ENCODE measurements around the gene GFPT1. TPM values are rescaled to one million over a fixed set of nuclear protein-coding genes. Genes with fewer than 3 reads are reported as not detected.

Gene GFPT1
- total RNA-seq, 4 donors from 2014 or later = 24.3 to 90.5 (median 39.5) TPM

GRCh38 chr2:69311024-69311416 is 76.0 kb downstream of the GFPT1 start:
- peaks cover 0 to 7% of the 10 kb centered on the region in 2 donors for H3K4me1 ChIP-seq
- DNase-seq = no peak
- intact Hi-C loops (cut with DNase I; ENCODE audit: low total_unique reads) = no loop called here
- H3K9me3 ChIP-seq = no peaks in the 10 kb centered on the region
- no peaks in the 10 kb centered on the region for H3K27me3 ChIP-seq
- TF ChIP-seq POLR2A (IDR thresholded peaks at IDR 0.05) = no peak
- H3K36me3 ChIP-seq = no peaks in the 10 kb centered on the region
- H3K4me3 ChIP-seq = no peak overlapping the region
- peak overlapping the region; percentile 89 to 97 for H3K27ac ChIP-seq

DNA sequence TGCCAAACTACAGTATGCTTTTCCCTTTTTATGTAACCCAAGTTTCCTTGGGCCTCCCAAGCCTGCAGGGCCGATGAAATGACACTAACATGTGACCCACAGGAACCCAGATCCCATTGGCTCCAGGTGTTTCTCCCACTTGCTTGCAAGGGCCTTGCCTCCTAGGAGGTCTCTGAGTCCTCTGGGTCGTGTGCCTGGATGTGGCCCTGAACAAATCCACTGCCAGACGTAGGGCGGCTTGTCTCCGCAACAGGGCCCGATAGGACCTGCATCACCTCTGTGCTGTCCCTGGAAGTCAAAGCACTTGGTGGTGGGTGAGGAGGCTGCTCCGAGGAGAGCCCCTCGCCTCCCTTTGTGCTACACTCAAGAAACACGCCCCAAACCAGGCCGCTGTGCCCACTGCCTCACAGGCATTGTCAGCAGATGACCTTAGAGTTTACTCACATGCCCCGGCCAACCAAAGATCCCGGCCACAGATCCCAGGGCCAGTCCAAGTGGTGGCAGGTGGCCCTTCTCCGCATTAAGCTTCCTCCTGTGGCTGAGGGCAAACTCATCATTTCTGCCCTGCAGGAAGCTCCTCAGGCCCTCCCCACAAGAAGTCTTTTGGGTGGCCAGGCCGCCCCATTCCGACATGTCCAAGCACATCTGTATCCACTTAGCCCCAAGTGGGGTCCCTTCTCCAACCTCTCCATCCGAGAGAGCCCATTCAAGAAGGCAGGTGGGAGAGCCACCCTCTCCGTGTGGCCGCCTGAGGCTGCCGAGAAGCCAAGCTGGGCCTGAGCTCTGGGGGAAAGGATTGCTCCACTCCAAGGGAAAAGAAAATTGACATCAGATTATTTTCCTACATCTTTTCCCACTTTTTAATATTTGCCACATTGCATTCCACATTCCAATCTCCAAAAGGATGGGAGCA is 76.7 kb downstream of the GFPT1 start:
- H3K27ac ChIP-seq = peak overlapping the region; percentile 89 to 97
- peak in 1 of 2 donors; percentile 40 for DNase-seq
- no peaks in the 10 kb centered on the region for H3K27me3 ChIP-seq
- intact Hi-C loops (cut with DNase I; ENCODE audit: low total_unique reads) = no loop called here
- H3K4me1 ChIP-seq = peaks cover 0 to 7% of the 10 kb centered on the region in 2 donors
- H3K36me3 ChIP-seq = no peaks in the 10 kb centered on the region
- H3K4me3 ChIP-seq = no peak overlapping the region
- H3K9me3 ChIP-seq = no peaks in the 10 kb centered on the region
- TF ChIP-seq POLR2A (IDR thresholded peaks at IDR 0.05) = no peak
- TF ChIP-seq, protein P1, sequence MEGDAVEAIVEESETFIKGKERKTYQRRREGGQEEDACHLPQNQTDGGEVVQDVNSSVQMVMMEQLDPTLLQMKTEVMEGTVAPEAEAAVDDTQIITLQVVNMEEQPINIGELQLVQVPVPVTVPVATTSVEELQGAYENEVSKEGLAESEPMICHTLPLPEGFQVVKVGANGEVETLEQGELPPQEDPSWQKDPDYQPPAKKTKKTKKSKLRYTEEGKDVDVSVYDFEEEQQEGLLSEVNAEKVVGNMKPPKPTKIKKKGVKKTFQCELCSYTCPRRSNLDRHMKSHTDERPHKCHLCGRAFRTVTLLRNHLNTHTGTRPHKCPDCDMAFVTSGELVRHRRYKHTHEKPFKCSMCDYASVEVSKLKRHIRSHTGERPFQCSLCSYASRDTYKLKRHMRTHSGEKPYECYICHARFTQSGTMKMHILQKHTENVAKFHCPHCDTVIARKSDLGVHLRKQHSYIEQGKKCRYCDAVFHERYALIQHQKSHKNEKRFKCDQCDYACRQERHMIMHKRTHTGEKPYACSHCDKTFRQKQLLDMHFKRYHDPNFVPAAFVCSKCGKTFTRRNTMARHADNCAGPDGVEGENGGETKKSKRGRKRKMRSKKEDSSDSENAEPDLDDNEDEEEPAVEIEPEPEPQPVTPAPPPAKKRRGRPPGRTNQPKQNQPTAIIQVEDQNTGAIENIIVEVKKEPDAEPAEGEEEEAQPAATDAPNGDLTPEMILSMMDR (IDR thresholded peaks at IDR 0.05) = no peak

DNA sequence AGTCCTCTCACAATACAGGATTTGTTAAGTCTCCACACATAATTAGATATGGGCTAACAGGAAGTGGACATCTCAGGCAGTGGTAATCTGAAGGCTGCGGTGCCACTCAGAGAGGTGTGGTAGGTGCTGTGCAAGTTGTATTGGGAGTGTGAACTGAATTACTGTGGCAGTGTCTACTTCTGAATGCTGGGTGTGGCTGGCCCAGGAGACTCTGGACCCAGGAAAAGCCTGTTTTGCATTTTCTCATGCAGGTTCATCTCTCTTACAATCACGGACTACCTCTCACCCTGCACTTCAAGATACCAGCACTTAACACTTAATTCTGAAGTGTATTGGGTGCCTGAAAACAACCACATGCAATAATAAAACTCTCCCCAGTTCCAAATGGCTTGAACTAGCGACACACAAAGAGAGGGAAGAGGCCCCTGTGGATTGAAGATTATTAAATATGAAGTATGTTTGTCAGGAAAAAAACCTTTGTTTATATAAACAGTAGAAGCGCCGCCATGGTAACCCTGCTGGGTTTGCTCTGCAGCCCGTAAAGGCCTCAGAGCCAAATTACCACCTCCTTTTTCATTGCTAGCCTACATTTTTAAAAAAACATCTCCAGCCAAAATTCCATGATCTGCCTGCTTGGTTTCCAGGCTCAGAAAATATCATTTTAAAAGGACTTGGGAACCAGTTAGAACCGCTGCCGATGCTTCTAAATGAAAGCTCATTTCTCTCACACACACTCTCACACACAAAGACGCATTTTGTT is 77.5 kb downstream of the GFPT1 start:
- H3K4me1 ChIP-seq = peaks cover 0 to 7% of the 10 kb centered on the region in 2 donors
- peak overlapping the region; percentile 89 to 97 for H3K27ac ChIP-seq
- no peak overlapping the region for H3K4me3 ChIP-seq
- no peaks in the 10 kb centered on the region for H3K27me3 ChIP-seq
- H3K9me3 ChIP-seq = no peaks in the 10 kb centered on the region
- DNase-seq = peak; percentile 72
- intact Hi-C loops (cut with DNase I; ENCODE audit: low total_unique reads) = loop anchor here (5.0 kb wide), 1 partner anchor 297 kb away; the partner anchor contains the start of gene ANTXR1
- TF ChIP-seq POLR2A (IDR thresholded peaks at IDR 0.05) = no peak
- TF ChIP-seq, protein P1 (IDR thresholded peaks at IDR 0.05) = no peak
- no peaks in the 10 kb centered on the region for H3K36me3 ChIP-seq

DNA sequence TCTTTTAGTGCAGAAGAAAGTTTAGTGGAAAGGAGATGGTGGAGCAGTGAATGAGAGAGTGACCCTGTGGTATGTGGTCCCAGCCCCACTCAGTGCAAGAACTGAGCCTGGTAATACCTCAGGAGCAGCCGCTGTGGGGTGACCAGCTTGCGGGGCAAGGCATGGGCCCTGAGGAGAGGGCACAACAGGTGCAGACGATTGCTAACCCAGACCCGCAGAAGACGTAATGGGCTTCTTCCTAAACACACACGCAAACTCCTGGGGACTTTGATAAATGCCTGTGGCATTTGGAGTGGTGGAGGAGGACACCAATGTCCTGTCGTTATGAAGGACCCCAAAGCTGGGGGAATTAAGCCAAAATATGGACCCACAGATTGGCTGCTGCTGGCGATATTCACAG is 78.7 kb downstream of the GFPT1 start:
- TF ChIP-seq, protein P1 (IDR thresholded peaks at IDR 0.05) = no peak
- TF ChIP-seq POLR2A (IDR thresholded peaks at IDR 0.05) = no peak
- H3K27ac ChIP-seq = peak overlapping the region; percentile 89 to 97
- H3K27me3 ChIP-seq = no peaks in the 10 kb centered on the region
- peaks cover 0 to 7% of the 10 kb centered on the region in 2 donors for H3K4me1 ChIP-seq
- intact Hi-C loops (cut with DNase I; ENCODE audit: low total_unique reads) = loop anchor here (5.0 kb wide), 1 partner anchor 296 kb away; the partner anchor contains the start of gene ANTXR1
- no peak for DNase-seq
- H3K4me3 ChIP-seq = no peak overlapping the region
- no peaks in the 10 kb centered on the region for H3K9me3 ChIP-seq
- no peaks in the 10 kb centered on the region for H3K36me3 ChIP-seq

DNA sequence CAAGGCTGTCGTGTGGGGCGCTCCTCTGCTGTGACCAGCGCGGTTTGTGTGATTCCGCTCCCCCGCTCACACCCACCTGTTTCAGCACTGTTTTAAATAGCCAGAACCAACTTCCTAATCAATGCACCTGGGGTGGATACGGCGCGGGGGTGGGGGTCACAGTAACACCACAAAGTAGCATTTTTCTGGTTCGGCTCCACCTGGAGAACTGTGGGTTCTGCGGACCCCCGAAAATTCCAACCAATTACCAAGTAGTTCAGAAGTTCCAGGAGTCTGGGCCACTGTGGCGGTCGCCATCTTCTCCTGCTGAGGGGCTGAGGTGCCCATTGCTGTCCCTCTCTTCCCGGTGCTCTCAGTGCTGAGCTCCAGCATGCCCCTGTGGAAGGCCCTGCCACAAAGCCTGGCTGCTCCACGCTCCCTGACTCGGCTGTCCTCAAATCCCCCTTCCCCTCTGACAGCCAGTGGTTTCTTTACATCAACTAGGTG is 79.4 kb downstream of the GFPT1 start:
- Histone ChIP-seq H3K4me1 (peaks cover 0 to 7% of the 10 kb centered on the region in 2 donors), H3K27ac (peak overlapping the region; percentile 89 to 97), H3K9me3 (no peaks in the 10 kb centered on the region), H3K4me3 (peak overlapping the region; percentile 57 to 63), H3K27me3 (no peaks in the 10 kb centered on the region), H3K36me3 (no peaks in the 10 kb centered on the region)
- intact Hi-C loops (cut with DNase I; ENCODE audit: low total_unique reads) = loop anchor here (5.0 kb wide), 1 partner anchor 295 kb away; the partner anchor contains the start of gene ANTXR1
- TF ChIP-seq, protein P1 (IDR thresholded peaks at IDR 0.05) = peak in 1 of 4 experiments; percentile 85
- no peak for TF ChIP-seq POLR2A (IDR thresholded peaks at IDR 0.05)
- no peak for DNase-seq

Data from uterus (tissue), 4 donors.